IPS-15b (cell line): Measurements from ENCODE around the gene FHOD3.

Source experiments
- H3K27me3 ChIP-seq: one replicate; pipeline ENCODE4 v1.6.1; 2013; ENCODE audit warnings: low read length; ENCODE audit not compliant: control insufficient read depth, insufficient read depth
- H3K36me3 ChIP-seq: one replicate; pipeline ENCODE4 v1.6.1; 2013; ENCODE audit warnings: low read length; ENCODE audit not compliant: control insufficient read depth, insufficient read depth
- H3K4me1 ChIP-seq: one replicate; pipeline ENCODE4 v1.6.1; 2013; ENCODE audit warnings: mild to moderate bottlenecking, low read length; ENCODE audit not compliant: control insufficient read depth, insufficient read depth
- H3K4me3 ChIP-seq: one replicate; pipeline ENCODE4 v1.5.1; 2013; ENCODE audit warnings: low read depth, low read length
- H3K9ac ChIP-seq: one replicate; pipeline ENCODE4 v1.6.1; 2013; ENCODE audit warnings: low read depth, mild to moderate bottlenecking, low read length
- H3K9me3 ChIP-seq: one replicate; pipeline ENCODE4 v1.6.1; 2013; ENCODE audit warnings: mild to moderate bottlenecking, low read length; ENCODE audit not compliant: control insufficient read depth, insufficient read depth

Gene FHOD3

DNA sequence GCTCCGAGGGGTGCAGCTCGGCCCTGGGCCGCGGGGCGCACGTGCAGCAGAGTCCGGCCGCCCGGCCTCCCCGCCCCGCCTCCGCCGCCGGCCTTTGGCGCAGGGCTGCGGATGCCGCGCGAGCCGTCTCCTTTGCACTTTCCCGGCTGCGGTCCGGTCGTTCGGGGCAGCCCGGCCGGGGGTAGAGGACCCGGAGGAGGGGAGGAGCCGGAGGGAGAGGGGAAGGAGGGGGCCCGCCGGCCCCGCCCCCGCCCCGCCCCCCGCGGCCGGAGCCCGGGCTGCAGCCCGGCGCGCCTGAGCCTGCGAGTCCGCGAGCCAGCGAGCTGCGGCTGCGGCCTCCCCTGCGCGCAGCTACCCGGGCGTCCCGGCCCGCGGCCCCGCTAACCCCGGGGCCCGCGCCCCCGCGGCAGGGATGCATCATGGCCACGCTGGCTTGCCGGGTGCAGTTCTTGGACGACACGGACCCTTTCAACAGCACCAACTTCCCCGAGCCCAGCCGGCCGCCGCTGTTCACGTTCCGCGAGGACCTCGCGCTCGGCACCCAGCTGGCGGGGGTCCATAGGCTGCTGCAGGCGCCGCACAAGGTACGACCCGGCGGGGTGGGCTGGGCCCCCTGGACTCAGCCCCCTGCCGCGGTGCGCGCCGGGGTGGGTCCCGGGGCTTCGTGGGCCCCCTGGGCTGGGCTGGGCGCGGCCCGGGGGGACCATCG is at the start of gene FHOD3:
TSS of gene FHOD3 (plus strand) at position 297 of the 709 bp plus-strand sequence. CDS start at position 420, 123 bp downstream.
- Histone ChIP-seq H3K4me3 (peak within 1 kb of the TSS; percentile 68), H3K9ac (no peak within 1 kb of the TSS), H3K4me1 (no peaks in the 10 kb centered on the region), H3K27me3 (peaks cover 62% of the 10 kb centered on the region), H3K36me3 (no peaks in the 10 kb centered on the region), H3K9me3 (no peaks in the 10 kb centered on the region)

DNA sequence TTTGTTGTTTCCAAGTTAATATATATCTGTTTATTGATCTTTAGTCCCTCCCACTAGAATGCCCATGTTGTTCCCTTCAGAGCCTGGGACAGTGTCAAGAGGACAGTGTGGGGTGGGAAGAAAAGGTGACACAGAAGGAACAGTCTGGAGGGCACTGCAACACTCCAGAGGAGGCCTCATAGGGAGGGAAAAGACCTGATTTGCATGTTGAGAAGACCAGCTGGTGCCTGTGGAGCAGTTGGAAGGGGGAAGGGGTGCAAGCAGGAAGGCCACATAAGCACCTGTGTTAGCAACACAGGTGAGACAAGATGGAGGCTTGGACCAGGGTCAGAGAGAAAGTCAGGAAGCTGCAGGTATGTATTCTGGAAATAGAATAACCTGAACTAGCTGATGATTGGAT is 48.1 kb upstream of the FHOD3 start:
- no peaks in the 10 kb centered on the region for H3K9me3 ChIP-seq
- no peak overlapping the region for H3K4me3 ChIP-seq
- H3K9ac ChIP-seq: no peak overlapping the region
- H3K36me3 ChIP-seq: no peaks in the 10 kb centered on the region
- H3K4me1 ChIP-seq: peaks cover 3% of the 10 kb centered on the region
- H3K27me3 ChIP-seq: no peaks in the 10 kb centered on the region

GRCh38 chr18:36250827-36251226 is 46.7 kb upstream of the FHOD3 start:
- Histone ChIP-seq H3K4me3 (no peak overlapping the region), H3K4me1 (peaks cover 3% of the 10 kb centered on the region), H3K27me3 (no peaks in the 10 kb centered on the region), H3K9ac (no peak overlapping the region), H3K9me3 (no peaks in the 10 kb centered on the region), H3K36me3 (no peaks in the 10 kb centered on the region)

DNA sequence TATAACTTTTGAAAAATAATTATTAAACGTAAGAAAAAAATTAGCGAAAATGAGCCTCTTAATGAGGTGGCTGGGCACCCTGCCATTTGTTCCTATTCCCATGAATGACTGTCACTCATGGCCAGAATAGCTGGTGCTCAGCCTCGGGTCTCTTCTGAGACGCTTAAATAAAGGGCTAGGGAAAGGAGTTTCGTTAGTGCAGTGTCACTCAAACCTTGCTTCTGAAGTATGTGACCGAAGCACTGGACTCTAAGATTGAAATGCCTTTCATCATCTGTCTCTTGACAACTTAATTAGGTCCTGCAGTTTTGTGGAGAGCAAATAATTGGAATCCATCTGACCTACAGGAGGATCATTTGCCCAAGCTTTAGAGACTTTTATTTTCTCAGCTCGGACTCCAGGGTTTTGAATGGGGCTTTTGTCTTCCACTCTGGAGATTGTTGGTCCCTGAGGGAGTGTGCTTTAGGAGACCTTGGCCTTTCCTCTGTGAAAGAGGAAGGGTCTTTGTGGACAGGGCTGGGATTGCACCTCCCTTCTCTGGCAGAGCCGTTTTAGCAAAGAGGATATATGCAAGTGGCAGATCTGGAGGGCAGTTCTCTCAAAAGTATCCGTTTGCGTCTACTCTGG is 42.3 kb upstream of the FHOD3 start:
- H3K9ac ChIP-seq: no peak overlapping the region
- no peaks in the 10 kb centered on the region for H3K9me3 ChIP-seq
- no peaks in the 10 kb centered on the region for H3K36me3 ChIP-seq
- no peaks in the 10 kb centered on the region for H3K4me1 ChIP-seq
- no peaks in the 10 kb centered on the region for H3K27me3 ChIP-seq
- no peak overlapping the region for H3K4me3 ChIP-seq

GRCh38 chr18:36256094-36256493 is 41.4 kb upstream of the FHOD3 start:
- no peaks in the 10 kb centered on the region for H3K9me3 ChIP-seq
- no peak overlapping the region for H3K9ac ChIP-seq
- no peak overlapping the region for H3K4me3 ChIP-seq
- no peaks in the 10 kb centered on the region for H3K27me3 ChIP-seq
- H3K36me3 ChIP-seq: no peaks in the 10 kb centered on the region
- no peaks in the 10 kb centered on the region for H3K4me1 ChIP-seq

DNA sequence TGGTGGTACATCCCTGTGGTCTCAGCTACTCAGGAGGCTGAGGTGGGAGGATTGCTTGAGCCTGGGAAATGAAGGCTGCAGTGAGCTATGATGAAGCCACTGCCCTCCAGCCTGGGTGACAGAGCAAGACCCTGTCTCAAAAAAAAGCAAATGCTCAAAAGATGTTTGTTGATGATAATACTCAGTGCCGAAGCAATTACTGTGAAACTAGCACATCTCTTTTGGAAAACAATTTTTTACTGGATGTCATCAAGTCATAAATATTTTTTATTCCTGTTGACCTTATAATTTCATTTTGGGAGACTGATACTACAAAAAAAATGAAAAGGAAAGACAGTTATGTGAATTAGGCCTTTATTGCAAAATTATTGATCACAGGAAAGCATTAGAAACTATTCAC is 34.5 kb upstream of the FHOD3 start:
- H3K9me3 ChIP-seq: no peaks in the 10 kb centered on the region
- H3K4me1 ChIP-seq: peaks cover 2% of the 10 kb centered on the region
- no peak overlapping the region for H3K9ac ChIP-seq
- H3K4me3 ChIP-seq: no peak overlapping the region
- no peaks in the 10 kb centered on the region for H3K36me3 ChIP-seq
- H3K27me3 ChIP-seq: no peaks in the 10 kb centered on the region

GRCh38 chr18:36264283-36264682 is 33.2 kb upstream of the FHOD3 start:
- Histone ChIP-seq H3K36me3 (no peaks in the 10 kb centered on the region), H3K9me3 (no peaks in the 10 kb centered on the region), H3K9ac (no peak overlapping the region), H3K27me3 (no peaks in the 10 kb centered on the region), H3K4me3 (no peak overlapping the region), H3K4me1 (peaks cover 2% of the 10 kb centered on the region)

DNA sequence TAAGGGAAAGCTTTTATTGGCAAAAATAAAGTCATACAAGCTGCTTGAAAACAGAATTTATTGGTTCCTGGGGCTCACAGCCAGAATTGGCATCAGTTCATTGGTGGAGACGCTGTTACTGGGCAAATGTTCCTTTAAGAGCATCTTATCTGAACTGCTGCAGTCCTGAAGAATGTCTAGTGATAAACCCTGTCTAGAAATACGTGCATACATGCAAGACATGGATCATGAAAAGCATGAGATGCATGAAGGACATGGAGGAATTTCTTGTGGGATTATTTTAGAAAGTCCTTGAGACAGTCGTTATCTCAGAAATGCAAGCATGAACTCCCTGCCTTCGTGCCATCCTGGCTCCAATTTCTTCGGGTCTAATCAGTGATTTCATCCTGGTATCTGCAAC is 32.5 kb upstream of the FHOD3 start:
- Histone ChIP-seq H3K4me1 (peaks cover 2% of the 10 kb centered on the region), H3K36me3 (no peaks in the 10 kb centered on the region), H3K9me3 (no peaks in the 10 kb centered on the region), H3K9ac (no peak overlapping the region), H3K4me3 (no peak overlapping the region), H3K27me3 (no peaks in the 10 kb centered on the region)

DNA sequence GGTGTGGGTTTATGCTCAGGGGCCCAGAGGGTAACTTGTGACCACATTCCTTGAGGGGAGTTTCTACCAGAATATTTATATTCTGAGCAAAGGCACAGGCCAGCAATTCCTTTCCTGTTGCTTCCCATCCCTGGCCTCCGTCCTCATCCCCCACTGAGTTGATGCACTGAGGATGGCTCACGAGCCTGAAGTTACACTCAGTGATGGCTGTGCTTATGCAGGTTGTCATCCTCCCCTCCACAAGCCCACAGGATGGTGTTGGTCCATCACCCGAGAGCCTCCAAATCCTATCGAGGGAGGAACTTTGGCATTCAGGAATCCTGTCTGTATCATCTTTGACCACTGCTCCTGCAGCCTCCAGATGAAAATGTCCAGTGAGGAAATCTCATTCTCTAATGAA is 28.4 kb upstream of the FHOD3 start:
- Histone ChIP-seq H3K36me3 (no peaks in the 10 kb centered on the region), H3K4me1 (peaks cover 2% of the 10 kb centered on the region), H3K9ac (no peak overlapping the region), H3K9me3 (no peaks in the 10 kb centered on the region), H3K4me3 (no peak overlapping the region), H3K27me3 (no peaks in the 10 kb centered on the region)

- no peaks in the 10 kb centered on the region for H3K9me3 ChIP-seq
- H3K27me3 ChIP-seq: no peaks in the 10 kb centered on the region
- no peak overlapping the region for H3K4me3 ChIP-seq
- H3K4me1 ChIP-seq: peaks cover 2% of the 10 kb centered on the region
- H3K36me3 ChIP-seq: no peaks in the 10 kb centered on the region
- no peak overlapping the region for H3K9ac ChIP-seq
Observed at GRCh38 chr18:36271153-36271552, 26.4 kb upstream of the FHOD3 start.

GRCh38 chr18:36273347-36273746 is 24.2 kb upstream of the FHOD3 start:
- Histone ChIP-seq H3K4me1 (no peaks in the 10 kb centered on the region), H3K36me3 (no peaks in the 10 kb centered on the region), H3K27me3 (no peaks in the 10 kb centered on the region), H3K4me3 (no peak overlapping the region), H3K9me3 (no peaks in the 10 kb centered on the region), H3K9ac (no peak overlapping the region)

DNA sequence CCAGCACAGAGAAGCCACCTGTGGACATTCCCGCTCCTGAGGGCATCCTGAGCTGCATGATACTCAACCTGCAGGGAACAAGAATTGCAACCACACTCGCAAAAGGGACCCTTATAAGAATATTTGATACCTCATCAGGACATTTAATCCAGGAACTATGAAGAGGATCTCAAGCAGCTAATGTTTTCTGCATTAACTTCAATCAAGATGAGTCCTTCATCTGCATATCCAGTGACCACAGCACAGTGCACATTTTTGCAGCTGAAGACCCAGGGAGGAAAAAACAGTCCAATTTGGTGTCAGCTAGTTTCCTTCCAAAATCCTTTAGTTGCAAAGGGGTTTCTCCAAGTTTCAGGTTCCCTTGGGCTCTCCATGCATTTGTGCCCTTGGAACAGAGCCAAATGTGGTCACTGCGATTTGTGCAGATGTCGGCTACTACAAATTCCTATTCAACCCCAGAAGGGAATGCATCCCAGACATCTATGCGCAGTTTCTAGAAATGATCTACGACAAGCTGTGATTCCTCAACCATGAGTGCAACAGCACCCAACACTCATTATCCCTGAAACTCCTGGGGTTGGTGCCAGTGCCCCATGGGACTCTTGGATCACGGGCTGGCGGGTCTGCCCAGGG is 23.3 kb upstream of the FHOD3 start:
- no peak overlapping the region for H3K9ac ChIP-seq
- H3K4me1 ChIP-seq: no peaks in the 10 kb centered on the region
- no peaks in the 10 kb centered on the region for H3K27me3 ChIP-seq
- no peak overlapping the region for H3K4me3 ChIP-seq
- H3K9me3 ChIP-seq: no peaks in the 10 kb centered on the region
- H3K36me3 ChIP-seq: no peaks in the 10 kb centered on the region
